Measurements from ENCODE around the gene CALHM3.

DNA sequence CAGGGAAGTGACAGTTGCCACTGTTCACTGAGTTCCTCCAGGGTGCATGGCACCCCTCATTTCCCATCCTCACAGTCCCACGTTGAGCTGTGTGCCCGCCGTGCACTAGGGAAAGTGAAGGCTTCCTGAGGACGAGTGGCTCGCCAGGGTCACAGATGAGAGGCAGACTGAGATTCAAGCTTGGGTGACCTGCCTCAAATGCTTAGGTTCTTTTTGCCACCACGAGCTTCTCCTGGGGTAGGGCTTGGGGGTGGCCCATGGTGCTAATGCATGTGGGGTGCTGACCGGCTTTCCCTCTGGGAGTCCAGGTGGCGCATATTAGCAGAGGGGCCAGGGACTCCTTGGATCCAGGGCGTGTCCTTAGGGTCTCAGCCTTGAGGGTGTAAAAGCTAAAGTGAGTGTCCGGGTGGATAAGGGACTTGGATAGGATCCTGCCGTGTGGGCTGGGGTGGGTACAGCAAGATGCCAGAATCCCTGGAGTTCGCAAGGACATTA is 28.8 kb downstream of the CALHM3 start:
- no peak for TF ChIP-seq POLR2A (IDR thresholded peaks at IDR 0.05; ENCODE audit: low read length)
- TF ChIP-seq GATA1 (IDR thresholded peaks at IDR 0.05; ENCODE audit: low read depth, low read length), result no peak
